Hypothalamus (tissue), 51 donors: ENCODE data around the gene PDE4B.

Source experiments
- DNase-seq, 51 donors: peaks; one replicate each; lab custom pipeline; 2025; lab: John Stamatoyannopoulos, UW

The PDE4B gene

GRCh38 chr1:66248257-66248656 lies 455.6 kb downstream of the PDE4B start:
- no peak for DNase-seq

GRCh38 chr1:66248746-66249145 lies 456.1 kb downstream of the PDE4B start:
- DNase-seq, result no peak

- DNase-seq, result no peak
Observed at GRCh38 chr1:66250075-66250474, 457.4 kb downstream of the PDE4B start.

DNA sequence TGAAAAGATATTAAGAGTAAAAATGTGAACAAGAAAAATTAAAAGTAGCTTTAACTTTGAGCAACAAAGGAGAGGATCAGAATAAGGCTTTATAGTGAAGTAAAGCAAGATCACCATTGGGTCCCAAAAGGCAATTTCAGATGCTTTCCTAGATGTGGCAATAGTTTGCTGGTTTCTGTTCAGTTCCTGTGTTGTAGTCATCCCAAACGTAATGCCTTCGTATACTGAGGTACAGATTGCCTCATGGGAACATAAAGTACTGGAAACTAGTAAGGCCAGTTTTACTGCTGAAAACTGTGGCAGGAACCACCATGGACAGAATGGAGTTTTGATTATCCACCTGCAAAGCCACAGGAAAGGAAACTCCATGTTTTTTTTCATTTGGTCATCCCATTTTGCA lies 457.8 kb downstream of the PDE4B start:
- DNase-seq, result no peak

DNA sequence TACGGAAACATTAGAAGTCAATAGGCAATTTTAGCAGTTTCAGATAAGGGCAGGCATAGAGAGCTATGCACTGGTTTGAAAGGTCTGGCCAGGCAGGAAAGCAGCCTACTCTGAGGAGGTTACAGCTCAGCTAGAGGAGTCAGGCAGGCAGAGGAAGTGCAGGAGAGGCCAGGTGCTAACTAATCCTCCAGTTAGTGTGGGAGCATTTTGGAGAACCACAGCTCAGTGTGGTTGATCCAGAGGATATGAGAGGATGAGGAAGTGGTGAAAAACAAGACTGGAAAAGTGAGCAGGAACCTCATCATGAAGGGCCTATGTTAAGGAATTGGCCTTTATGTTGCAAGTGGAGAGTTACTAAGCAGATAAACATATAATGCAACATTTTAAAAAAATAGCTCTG lies 458.9 kb downstream of the PDE4B start:
- DNase-seq, result no peak

DNA sequence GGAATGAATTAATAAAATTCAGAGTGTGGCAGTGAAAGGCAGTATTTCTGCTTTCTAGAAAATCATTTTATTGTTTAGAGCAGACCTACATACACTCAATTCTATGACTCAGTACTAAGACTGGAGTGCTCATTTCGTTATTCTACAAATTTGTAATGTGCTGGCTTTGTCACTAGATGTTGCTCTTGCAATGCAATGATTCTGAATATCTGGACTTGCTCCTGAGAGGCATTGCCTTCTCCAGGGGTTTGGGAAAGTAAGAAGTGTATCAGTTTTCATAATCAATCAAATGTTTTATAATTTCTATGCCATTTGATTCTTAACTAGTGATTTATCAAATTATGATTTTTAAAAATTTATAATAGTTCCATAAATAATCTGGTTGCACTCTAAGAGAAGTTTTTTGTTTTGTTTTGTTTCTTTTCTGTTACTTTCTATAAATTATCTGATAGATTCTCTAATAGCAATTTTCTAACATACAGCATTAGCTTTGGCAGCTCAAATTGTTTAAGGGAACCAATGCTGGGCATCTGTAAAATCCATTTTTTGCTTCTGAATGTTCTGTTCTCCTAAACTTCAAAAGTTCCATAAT lies 460.7 kb downstream of the PDE4B start:
- DNase-seq, result peak in 3 of 51 donors; percentile 53 to 58 (median 55)

DNA sequence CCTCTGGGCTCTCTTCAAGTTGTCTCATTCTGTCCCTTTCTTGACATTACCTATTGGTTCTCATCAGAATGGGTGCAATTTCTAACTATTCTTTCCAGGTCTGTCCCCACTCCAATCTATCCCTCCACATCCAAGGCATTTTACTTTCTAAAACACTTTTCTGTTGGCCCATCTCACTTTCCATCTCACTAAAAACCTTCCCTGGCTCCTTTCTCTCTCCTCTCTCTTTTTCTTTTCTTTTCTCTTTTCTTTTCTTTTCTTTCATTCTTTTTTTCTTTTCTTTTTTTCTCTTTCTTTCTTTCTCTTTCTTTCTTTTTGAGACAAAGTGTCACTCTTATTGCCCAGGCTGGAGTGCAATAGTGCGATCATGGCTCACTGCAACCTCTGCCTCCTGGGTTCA lies 462.1 kb downstream of the PDE4B start:
- DNase-seq, result no peak

GRCh38 chr1:66256629-66257572 lies 464.2 kb downstream of the PDE4B start:
- no peak for DNase-seq

DNA sequence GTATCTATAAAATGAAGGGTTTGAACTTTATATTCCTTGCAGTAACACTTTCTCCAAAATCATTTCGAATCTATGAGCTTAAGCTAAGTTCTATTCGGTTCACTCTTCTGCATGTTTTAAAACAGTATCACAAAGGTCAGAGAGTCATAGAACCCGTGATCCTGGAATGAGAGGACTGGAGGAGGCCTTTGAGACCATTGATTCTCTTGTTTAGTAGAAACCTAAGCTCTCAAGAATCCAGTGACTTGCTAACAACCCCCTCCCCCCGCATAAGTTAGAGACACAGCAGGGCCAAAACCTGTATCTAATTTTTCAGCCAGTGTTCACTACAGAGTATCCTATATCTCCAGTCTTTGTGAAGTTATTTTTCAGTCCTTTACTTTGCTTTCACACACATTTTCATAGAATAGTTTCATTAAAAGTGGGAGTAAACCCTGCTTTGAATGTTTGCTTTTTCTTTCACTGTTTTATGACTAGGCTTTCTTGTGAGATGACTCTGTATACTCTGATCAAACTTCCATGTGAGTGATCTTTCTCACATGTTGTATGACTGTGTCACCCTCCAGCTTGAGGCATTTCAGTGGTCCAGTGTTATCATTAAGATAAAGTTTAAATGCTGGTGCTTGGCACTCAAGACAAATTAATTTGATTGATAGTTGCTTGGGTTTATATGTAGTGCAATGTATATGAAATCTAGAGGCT lies 465.9 kb downstream of the PDE4B start:
- DNase-seq, result no peak

- DNase-seq, result no peak
Observed at GRCh38 chr1:66261364-66261763, 468.7 kb downstream of the PDE4B start.

DNA sequence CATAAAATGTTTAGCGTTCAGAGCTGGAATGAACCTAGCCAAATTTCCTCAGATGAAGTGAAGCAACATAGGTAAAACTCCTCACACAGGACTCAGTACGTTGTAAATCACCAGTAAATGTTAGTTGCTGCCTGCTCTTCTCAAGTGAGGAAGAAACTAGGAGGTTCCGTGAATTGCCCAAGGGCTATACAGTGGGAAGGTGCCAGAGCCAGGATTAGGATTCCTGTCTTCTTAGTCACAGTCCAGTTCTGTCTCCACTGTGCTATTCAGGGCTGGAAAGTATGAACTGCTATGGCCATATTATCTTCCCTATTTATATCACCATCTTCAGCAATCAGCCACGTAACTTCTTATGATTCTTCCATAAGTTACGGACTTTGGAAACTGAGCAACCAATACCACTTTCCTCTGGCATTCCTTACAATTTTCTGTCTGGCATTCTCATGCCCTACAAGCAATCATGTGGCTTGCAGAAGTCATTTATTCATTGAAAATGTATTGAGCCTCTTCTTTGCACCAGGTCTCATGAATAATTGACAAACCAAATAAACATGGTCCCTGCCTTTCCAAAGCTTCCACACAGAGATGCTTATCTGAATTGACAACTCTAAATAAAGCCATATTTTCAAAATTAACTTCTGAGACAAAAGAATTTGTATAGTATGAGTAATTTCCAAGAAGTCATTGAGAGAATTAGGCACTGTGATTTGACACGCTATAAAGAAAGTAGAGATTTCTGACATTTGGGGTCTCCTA lies 469.7 kb downstream of the PDE4B start:
- DNase-seq, result no peak

GRCh38 chr1:66265268-66265667 lies 472.6 kb downstream of the PDE4B start:
- no peak for DNase-seq

GRCh38 chr1:66265796-66266195 lies 473.1 kb downstream of the PDE4B start:
- no peak for DNase-seq

DNA sequence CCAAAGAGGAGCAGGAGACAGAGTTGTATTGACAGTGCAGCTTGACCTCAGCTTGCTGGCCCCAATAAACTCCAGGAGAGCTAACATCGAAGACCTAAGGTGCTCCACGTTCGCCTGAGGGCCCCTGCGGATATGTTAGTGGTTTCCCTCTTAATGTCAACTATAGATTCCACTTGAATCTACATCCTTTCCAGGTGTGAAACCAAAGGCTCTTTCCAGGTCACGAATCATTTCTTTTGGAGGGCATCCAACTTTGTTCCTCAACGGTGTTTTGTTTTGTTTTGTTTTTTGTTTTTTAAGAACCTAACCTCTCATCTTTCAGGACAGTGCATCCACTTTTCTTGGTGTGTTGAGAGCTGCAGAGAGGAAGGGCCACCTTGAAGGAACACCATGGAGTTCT lies 473.7 kb downstream of the PDE4B start:
- DNase-seq, result no peak

- no peak for DNase-seq
Observed at GRCh38 chr1:66266756-66267155, 474.1 kb downstream of the PDE4B start.

GRCh38 chr1:66267201-66267940 lies 474.7 kb downstream of the PDE4B start:
- DNase-seq, result no peak

DNA sequence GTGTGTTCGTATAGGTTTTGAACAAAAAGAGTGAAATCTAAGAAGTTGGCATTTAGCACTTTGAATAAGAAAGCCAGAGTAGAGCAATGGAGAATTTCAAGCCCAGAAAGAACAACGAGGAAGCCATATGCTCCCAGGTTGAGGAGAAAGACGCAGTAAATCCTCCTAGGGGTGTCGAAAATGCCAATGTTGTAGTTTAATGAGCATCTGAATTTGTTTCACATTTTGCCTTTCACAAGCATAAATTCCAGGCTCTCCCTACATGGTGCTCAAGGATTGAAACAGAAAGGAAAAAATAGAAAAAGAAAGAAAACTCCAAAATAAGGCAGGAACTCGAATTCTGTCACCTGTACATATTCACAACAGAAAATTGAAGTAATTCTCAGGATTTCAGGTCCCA lies 476.5 kb downstream of the PDE4B start:
- no peak for DNase-seq

GRCh38 chr1:66270119-66270812 lies 477.6 kb downstream of the PDE4B start:
- peak in 5 of 51 donors; percentile 11 to 53 (median 20) for DNase-seq

GRCh38 chr1:66271216-66271903 lies 478.7 kb downstream of the PDE4B start:
- peak in 18 of 51 donors; percentile 9 to 68 (median 23) for DNase-seq
